ENCODE results near the gene VKORC1.
"Not testable (repeated sequence)": the region's sequence is repeated elsewhere in the genome, so short reads cannot be mapped to it uniquely, and the experiment has no call there.

VKORC1 gene

GRCh38 chr16:31094424-31095120, at the start of gene VKORC1:
Gene VKORC1 (minus strand): TSS chr16:31094797. CDS start chr16:31094729, 68 bp downstream.
- DNase-seq (ENCODE audit: low read depth in 2 of 2), result peak; percentile 63 to 66

GRCh38 chr16:31143694-31144148, 49.1 kb upstream of the VKORC1 start:
- no peak for DNase-seq (ENCODE audit: low read depth in 2 of 2)

DNA sequence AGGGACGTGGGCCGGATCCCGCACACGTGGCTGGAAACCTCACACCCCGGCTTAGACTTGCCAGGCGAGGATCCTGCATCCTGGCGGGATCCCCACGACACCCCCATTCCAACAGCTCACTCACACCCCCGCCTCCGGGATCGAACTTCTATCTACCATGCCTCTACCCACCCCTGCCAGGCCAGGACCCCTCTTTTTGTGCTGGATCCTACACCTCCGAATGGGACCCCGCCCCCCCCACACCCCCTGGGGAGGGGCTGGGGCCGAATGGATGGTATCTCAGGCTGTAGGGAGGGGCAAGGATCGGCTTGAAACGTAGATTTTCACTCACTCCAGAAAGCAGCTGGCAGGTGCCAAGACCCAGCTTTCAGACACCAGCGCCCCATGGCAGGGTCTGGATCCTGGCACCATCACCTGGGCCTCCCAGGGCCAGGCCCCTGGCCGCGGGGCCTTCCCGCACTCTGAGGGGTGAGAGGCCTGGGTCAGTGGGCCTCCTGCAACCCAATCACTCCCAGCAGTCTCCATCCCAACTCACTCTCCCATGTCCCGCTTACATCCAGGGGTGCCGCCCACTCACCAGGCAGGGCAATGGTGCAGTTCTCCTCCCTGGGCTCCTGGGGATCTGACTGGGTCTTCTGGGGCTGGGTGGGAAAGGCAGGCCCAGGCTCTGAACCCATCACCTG, 48.6 kb upstream of the VKORC1 start:
- DNase-seq (ENCODE audit: low read depth in 2 of 2), result no peak

GRCh38 chr16:31142109-31143010, 47.8 kb upstream of the VKORC1 start:
- peak; percentile 91 to 93 for DNase-seq (ENCODE audit: low read depth in 2 of 2)

DNA sequence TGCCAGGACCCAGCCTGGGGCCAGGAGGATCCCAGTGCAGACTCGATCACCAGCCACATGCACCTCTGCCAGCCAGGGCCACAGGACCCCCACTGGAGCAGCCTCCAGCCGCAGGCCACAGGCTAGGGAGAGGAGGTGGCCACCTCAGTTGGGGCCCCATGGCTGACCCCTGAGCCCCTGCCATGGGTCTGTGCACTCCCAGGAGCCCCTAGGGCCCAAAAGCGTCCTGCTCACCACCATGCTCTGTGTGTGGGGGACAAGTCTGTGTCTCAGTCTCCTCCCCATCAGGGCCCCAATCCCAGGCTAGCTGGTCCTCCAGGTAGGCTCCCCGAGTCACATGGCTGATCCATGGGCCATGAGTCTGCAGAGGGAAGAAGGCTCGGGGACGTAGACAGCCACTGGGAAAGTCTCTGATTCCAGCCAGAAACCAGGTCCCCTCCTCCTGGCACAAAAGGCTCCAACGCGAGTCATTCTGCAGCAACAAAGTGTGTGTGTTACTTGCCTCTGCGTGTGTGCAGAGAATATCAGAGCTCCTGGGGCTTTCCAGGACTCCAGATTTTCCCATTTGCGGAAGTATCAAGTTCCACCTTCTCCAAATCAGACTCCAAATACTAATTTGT, 47.0 kb upstream of the VKORC1 start:
- no peak for DNase-seq (ENCODE audit: low read depth in 2 of 2)

- not testable (repeated sequence) for DNase-seq (ENCODE audit: low read depth in 2 of 2)
Observed at GRCh38 chr16:31141071-31141469, 46.5 kb upstream of the VKORC1 start.

GRCh38 chr16:31138621-31139578, 44.3 kb upstream of the VKORC1 start:
- no peak for DNase-seq (ENCODE audit: low read depth in 2 of 2)

DNA sequence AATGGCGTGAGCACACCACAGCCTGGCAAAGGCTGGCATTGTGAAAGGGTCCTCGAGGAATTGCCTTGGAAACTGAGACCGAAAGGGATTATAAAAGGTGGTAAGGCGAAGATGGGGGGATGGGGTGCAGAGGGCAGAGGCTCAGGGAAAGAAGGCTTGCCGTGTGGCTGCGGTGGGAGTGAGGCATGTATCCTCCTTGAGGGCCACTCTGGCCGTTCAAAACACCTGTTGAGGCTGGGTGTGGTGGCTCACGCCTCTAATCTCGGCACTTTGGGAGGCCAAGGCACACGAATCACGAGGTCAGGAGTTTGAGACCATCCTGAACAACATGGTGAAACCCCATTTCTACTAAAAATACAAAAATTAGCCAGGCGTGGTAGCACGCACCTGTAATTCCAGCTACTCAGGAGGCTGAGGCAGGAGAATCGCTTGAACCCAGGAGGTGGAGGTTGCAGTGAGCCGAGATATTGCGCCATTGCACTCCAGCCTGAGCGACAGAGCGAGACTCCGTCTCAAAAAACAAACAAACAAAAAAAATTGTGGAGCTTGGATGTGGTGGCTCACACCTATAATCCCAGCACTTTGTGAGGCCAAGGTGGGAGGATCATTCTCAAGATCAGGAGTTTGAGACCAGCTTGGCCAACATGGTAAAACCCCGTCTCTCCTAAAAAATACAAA, 42.4 kb upstream of the VKORC1 start:
- not testable (repeated sequence) for DNase-seq (ENCODE audit: low read depth in 2 of 2)

DNA sequence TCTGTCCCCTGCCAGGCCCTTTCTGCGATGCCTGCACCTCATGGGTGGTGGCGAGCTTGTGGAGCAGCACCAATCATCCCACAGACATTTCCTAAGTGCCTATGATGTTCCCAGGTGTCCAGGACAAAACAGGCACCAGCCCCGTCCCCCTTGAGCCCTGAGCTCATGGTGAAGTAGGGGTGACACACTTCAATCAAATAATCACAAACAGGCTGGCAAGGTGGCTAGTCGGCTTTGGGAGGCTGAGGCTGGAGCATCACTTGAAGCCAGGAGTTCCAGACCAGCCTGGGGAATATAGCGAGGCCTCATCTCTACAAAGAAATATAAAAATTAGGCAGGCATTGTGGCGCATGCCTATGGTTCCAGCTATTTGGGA, 41.7 kb upstream of the VKORC1 start:
- no peak for DNase-seq (ENCODE audit: low read depth in 2 of 2)

DNA sequence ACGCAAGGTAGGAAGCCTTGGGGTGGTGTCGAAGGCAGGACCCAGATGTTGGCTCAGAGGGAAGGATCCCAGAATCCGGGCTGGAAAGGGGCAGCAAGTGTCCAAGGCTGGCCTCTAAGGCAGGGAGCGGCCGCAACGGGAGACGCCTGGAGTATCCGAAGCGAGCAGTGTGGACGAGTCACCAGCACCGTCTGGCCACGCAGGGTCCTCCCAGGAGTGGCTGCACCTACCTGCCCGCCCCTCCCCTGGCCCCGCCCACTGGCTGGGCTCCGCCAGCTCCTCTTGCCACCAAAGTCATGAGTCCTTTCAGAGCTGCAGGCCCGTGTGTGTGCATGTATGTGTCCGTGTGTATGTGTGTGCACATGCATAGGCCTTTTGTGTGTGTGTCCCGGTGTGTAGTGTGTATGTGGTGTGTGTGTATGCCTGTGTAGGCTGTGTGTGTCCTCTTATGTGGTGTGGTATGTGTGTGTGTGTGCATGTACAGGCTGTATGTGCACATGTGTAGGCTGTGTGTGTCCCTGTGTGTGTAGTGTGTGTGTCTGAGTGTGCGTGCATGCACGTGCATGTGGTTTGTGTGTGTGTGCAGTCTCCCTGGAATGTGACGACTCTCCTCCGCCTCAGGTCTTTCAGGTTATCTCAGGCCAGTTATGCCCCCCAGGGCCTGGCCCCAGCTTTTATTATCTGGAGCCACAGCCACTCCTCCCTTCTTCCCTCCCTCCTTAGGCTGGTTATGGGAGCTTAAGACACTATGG, 41.1 kb upstream of the VKORC1 start, which contains the start of gene PRSS8:
Gene PRSS8 (minus strand): TSS at position 193 of the 752 bp plus-strand sequence. CDS start 229 bp downstream, outside the sequence.
- no peak for DNase-seq (ENCODE audit: low read depth in 2 of 2)

DNA sequence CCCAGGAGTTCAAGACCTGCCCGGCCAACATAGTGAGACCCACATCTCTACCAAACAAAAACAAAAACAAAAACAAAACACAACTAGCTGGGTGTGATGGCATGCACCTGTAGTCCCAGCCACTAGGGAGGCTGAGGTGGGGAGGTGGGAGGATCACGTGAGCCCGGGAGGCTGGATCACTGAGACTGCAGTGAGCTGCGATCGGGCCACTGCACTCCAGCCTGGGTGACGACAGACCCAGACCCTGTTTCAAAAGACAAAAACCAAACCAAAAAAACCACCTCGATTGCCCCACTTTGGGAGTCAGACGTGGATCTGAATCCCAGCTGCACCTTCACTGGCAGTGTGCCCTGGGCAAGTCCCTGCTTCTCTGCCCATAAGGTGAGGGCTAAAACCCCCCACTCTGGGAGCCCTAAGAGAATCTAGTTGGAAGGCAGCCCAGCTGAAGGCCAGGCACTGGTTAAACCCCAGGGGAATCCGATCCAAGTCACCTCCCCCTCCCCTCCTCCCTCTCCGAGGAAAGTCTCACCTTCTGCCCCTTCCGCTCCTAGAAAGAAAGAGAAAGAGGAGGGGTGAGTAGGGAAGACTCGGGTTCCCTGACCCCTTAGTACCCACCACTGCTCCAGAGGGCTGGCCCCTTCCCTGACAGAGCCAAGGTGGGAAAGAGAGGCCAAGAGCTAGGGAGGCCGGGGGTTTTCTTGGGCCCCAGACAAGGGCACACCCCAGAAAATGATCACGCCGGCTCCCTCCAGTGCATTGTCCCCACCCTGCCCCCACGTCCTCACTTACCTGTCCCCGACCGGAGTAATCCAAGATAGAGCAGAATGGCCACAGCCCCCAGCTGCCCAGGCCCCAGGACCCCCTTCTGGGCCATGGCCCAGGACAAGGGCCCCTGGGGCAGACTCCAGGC, 40.3 kb upstream of the VKORC1 start:
- no peak for DNase-seq (ENCODE audit: low read depth in 2 of 2)

DNA sequence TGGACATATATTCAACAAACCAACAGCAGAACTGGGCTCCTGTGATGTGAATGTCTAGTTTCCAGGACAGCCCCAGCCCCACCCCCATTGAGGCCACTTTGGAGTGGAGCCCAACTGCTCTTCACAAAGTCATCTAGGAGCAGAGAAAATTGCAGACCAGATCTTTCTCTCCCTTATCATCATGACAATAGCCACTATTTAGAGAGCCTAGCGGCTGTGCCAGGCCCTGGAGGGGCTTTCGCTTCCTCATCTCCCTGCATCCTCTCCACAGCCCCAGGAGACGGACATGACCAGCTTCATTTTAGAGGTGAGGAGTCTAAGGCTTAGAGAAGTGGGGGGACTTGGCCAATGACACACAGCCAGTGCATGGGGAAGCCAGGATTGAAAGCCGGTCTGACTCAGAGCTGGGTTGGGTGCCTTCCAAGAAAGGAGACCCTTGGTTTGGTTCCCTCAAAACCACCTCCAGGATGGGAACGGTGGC, 39.5 kb upstream of the VKORC1 start:
- DNase-seq (ENCODE audit: low read depth in 2 of 2), result no peak

- no peak for DNase-seq (ENCODE audit: low read depth in 2 of 2)
Observed at GRCh38 chr16:31133046-31133501, 38.5 kb upstream of the VKORC1 start.

DNA sequence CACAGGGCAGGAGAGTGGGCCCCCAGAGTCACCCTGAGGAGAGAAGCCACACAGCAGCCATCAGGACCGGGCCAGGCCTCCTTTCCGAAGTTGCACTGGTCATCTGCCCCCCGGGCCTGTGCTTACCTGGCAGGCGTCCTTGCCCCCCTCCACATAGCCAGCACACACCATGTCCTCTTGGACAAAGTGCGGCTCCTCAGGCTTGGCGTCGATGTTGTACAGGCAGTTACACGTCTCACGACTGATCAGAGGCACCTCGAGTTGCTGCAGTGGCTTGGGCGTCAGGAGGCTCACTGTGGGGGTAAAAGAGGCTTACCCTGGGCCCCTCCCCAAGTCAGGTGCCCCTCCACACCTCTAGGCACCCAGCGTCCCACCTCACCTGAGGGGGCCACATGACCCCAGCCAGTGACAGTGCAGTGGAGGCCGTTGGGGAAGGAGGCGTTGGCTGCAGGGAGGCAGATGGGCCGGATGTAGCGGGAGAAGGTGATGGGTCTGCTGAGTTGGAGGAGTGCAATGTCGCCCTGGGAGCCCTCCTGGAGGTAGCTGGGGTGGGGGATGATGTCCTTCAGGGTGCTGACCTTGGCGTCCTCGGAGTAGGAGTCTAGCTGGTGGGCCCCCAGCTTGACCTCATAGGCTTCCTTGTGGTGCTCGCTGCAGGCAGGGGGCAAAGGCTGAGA, 37.8 kb upstream of the VKORC1 start:
- no peak for DNase-seq (ENCODE audit: low read depth in 2 of 2)

DNA sequence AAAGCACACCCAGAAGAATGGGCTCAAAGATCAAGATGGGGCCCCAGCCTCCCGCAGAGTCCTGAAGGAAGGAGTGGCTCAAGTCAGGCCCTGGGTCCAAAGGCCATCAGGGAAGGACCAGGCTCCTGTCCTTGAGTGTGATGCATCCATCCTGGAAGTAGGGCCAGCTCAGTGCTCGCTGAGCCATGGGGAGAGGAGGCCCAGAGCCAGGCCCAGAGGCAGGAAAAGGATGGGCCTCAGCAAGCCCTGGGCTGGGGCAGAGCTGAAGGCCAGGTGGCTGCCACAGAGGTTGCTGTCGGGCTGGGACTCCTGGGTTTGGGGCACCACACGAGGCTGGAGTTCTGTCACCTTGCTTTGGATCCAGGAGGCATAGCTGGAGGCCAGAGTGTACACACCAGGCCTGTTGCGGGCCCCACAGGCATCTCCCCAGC, 37.3 kb upstream of the VKORC1 start:
- no peak for DNase-seq (ENCODE audit: low read depth in 2 of 2)

- no peak for DNase-seq (ENCODE audit: low read depth in 2 of 2)
Observed at GRCh38 chr16:31131416-31131815, 36.8 kb upstream of the VKORC1 start.

- no peak for DNase-seq (ENCODE audit: low read depth in 2 of 2)
Observed at GRCh38 chr16:31130899-31131298, 36.3 kb upstream of the VKORC1 start.

Data from stimulated activated CD8-positive, alpha-beta memory T cell treated with anti-CD3 and anti-CD28 coated beads, Interleukin-7, amount 100 ng/mL, for 1 hour (primary cell).